ENCODE measurements around the gene MCRIP1.

DNA sequence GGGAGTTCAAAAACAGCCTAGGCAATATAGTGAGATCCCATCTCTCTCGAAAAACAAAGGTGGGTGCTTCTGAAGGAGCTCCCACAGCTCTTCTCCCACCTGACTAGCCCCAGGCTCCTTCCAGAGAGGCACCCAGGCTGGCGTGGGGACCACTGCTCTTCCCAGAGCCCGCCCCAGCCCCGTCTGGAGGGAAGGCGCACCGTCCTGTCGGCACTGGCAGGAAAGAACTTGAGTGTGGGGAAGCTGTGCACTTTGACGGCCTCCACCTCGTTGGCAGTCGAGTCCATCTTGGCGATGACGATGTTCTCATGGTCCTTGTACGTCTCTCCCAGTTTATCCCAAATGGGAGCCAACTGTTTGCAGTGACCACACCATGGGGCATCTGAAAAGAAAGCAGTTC lies 12.3 kb upstream of the MCRIP1 start:
- TF ChIP-seq EZH2 (IDR thresholded peaks at IDR 0.05; ENCODE audit: low read length) = no peak
- TF ChIP-seq CTCF (optimal IDR thresholded peaks at IDR 0.05 in 1 of 3, IDR thresholded peaks at IDR 0.05 in 1 of 3, conservative IDR thresholded peaks at IDR 0.05 in 1 of 3; ENCODE audit: extremely low read depth in 1 of 3, insufficient read depth in 2 of 3, low read length in 3 of 3) = no peak
